Stomach (tissue), 4 donors: ENCODE results near the gene ADM.

Experiments used
- EP300 ChIP-seq: sonication (generic); formaldehyde crosslinking; IDR thresholded peaks from one replicate; pipeline ENCODE4 v1.6.1; 2017; ENCODE audit warnings: antibody characterized with exemption
- POLR2A ChIP-seq, 4 donors: fragments of 450-650 bp; IDR thresholded peaks; one replicate each; pipeline ENCODE4 v1.6.1; 2016; ENCODE audit warnings: antibody characterized with exemption in 4 of 4, control low read depth in 2 of 4, mild to moderate bottlenecking in 1 of 4, moderate library complexity in 1 of 4
- POLR2AphosphoS5 ChIP-seq, 3 donors: sonication (generic); formaldehyde crosslinking; IDR thresholded peaks; one replicate each; pipeline ENCODE4 v1.6.1; 2016; ENCODE audit warnings: antibody characterized with exemption in 3 of 3
- TF ChIP-seq, protein P1 (sequence below), 7 experiments: fragments of 450-650 bp in 4 of 7; fragments of 200-600 bp in 3 of 7; sonication (generic) in 3 of 7; IDR thresholded peaks; one replicate each; pipeline ENCODE4 v1.5.1; 2016 to 2019; ENCODE audit warnings: antibody characterized with exemption in 7 of 7, control low read depth in 2 of 7, mild to moderate bottlenecking in 1 of 7

GRCh38 chr11:10317776-10318526, 13.1 kb downstream of the ADM start:
- TF ChIP-seq, protein P1, sequence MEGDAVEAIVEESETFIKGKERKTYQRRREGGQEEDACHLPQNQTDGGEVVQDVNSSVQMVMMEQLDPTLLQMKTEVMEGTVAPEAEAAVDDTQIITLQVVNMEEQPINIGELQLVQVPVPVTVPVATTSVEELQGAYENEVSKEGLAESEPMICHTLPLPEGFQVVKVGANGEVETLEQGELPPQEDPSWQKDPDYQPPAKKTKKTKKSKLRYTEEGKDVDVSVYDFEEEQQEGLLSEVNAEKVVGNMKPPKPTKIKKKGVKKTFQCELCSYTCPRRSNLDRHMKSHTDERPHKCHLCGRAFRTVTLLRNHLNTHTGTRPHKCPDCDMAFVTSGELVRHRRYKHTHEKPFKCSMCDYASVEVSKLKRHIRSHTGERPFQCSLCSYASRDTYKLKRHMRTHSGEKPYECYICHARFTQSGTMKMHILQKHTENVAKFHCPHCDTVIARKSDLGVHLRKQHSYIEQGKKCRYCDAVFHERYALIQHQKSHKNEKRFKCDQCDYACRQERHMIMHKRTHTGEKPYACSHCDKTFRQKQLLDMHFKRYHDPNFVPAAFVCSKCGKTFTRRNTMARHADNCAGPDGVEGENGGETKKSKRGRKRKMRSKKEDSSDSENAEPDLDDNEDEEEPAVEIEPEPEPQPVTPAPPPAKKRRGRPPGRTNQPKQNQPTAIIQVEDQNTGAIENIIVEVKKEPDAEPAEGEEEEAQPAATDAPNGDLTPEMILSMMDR (IDR thresholded peaks at IDR 0.05) = no peak
- no peak for TF ChIP-seq POLR2A (IDR thresholded peaks at IDR 0.05)
- no peak for TF ChIP-seq POLR2AphosphoS5 (IDR thresholded peaks at IDR 0.05)
- TF ChIP-seq EP300 = no peak
